ENCODE data around the gene TSPEAR.

GRCh38 chr21:44513389-44514217, 197.8 kb downstream of the TSPEAR start:
- no peak for TF ChIP-seq L3MBTL2 (conservative IDR thresholded peaks at IDR 0.05)
- TF ChIP-seq FOXK2 (IDR thresholded peaks at IDR 0.05) = no peak
- no peak for TF ChIP-seq FOXM1 (IDR thresholded peaks at IDR 0.05; ENCODE audit: borderline replicate concordance)
- TF ChIP-seq SP1 (IDR thresholded peaks at IDR 0.05) = no peak
- TF ChIP-seq TARDBP (IDR thresholded peaks at IDR 0.05) = no peak
- TF ChIP-seq FOXA1 (IDR thresholded peaks at IDR 0.05) = no peak
- TF ChIP-seq ZNF384 (IDR thresholded peaks at IDR 0.05) = no peak
- TF ChIP-seq PKNOX1 (IDR thresholded peaks at IDR 0.05) = no peak

Data from HEK293T (cell line).